Putamen (tissue), 1 donor: ENCODE data around the gene POLR2J3.
"Not testable (repeated sequence)": the region's sequence is repeated elsewhere in the genome, so short reads cannot be mapped to it uniquely, and the experiment has no call there.

Source experiments
- DNase-seq: peaks from one replicate; pipeline ENCODE4 v3.0.0-alpha.2; 2016; ENCODE audit warnings: low spot score

Gene POLR2J3

GRCh38 chr7:102583495-102583894 is 11.1 kb upstream of the POLR2J3 start:
- DNase-seq, result not testable (repeated sequence)

GRCh38 chr7:102581722-102582121 is 9.3 kb upstream of the POLR2J3 start:
- not testable (repeated sequence) for DNase-seq

- not testable (repeated sequence) for DNase-seq
Measured at GRCh38 chr7:102578486-102578885, 6.1 kb upstream of the POLR2J3 start.

- not testable (repeated sequence) for DNase-seq
Measured at GRCh38 chr7:102577315-102578240, 5.2 kb upstream of the POLR2J3 start.

- not testable (repeated sequence) for DNase-seq
Measured at GRCh38 chr7:102576363-102576762, 4.0 kb upstream of the POLR2J3 start.

- not testable (repeated sequence) for DNase-seq
Measured at GRCh38 chr7:102574607-102575006, 2.2 kb upstream of the POLR2J3 start.

GRCh38 chr7:102568620-102569019 is 3.8 kb downstream of the POLR2J3 start:
- not testable (repeated sequence) for DNase-seq

GRCh38 chr7:102550808-102551422 is 21.5 kb downstream of the POLR2J3 start, which contains the start of gene SPDYE2:
Gene SPDYE2 (plus strand): TSS chr7:102551226. CDS start chr7:102553256, 2,030 bp downstream.
- not testable (repeated sequence) for DNase-seq

GRCh38 chr7:102546353-102546752 is 26.0 kb downstream of the POLR2J3 start:
- DNase-seq, result not testable (repeated sequence)

- DNase-seq, result not testable (repeated sequence)
Measured at GRCh38 chr7:102545288-102545687, 27.1 kb downstream of the POLR2J3 start.

- not testable (repeated sequence) for DNase-seq
Measured at GRCh38 chr7:102544372-102544771, 28.0 kb downstream of the POLR2J3 start.

- DNase-seq, result not testable (repeated sequence)
Measured at GRCh38 chr7:102543596-102543995, 28.8 kb downstream of the POLR2J3 start, which contains the start of gene UPK3BL2. Gene UPK3BL2 (minus strand): TSS chr7:102543696. CDS start chr7:102543636, 60 bp downstream.

GRCh38 chr7:102542771-102543170 is 29.6 kb downstream of the POLR2J3 start:
- not testable (repeated sequence) for DNase-seq

GRCh38 chr7:102542083-102542482 is 30.3 kb downstream of the POLR2J3 start:
- DNase-seq, result not testable (repeated sequence)

- not testable (repeated sequence) for DNase-seq
Measured at GRCh38 chr7:102540604-102541003, 31.8 kb downstream of the POLR2J3 start.

- DNase-seq, result not testable (repeated sequence)
Measured at GRCh38 chr7:102535062-102535615, 37.2 kb downstream of the POLR2J3 start.

GRCh38 chr7:102532127-102532526 is 40.3 kb downstream of the POLR2J3 start:
- not testable (repeated sequence) for DNase-seq

- not testable (repeated sequence) for DNase-seq
Measured at GRCh38 chr7:102531583-102531982, 40.8 kb downstream of the POLR2J3 start.

- not testable (repeated sequence) for DNase-seq
Measured at GRCh38 chr7:102527822-102528793, 44.3 kb downstream of the POLR2J3 start.

GRCh38 chr7:102527182-102527581 is 45.2 kb downstream of the POLR2J3 start:
- DNase-seq, result not testable (repeated sequence)

GRCh38 chr7:102524803-102525202 is 47.6 kb downstream of the POLR2J3 start:
- DNase-seq, result not testable (repeated sequence)
